HG02870 (cell line): ENCODE data around the gene PAIP2.

Experiments used
- ATAC-seq: cut with Tn5 transposase; IDR thresholded peaks from one replicate; pipeline ENCODE4 v1.9.1; 2021; ENCODE audit warnings: mild to moderate bottlenecking, moderate library complexity; ENCODE audit not compliant: unreplicated experiment

The PAIP2 gene

GRCh38 chr5:139391570-139392323, 50.1 kb downstream of the PAIP2 start:
- ATAC-seq = no peak

- ATAC-seq = no peak
Measured at GRCh38 chr5:139392324-139392677, 50.6 kb downstream of the PAIP2 start.

DNA sequence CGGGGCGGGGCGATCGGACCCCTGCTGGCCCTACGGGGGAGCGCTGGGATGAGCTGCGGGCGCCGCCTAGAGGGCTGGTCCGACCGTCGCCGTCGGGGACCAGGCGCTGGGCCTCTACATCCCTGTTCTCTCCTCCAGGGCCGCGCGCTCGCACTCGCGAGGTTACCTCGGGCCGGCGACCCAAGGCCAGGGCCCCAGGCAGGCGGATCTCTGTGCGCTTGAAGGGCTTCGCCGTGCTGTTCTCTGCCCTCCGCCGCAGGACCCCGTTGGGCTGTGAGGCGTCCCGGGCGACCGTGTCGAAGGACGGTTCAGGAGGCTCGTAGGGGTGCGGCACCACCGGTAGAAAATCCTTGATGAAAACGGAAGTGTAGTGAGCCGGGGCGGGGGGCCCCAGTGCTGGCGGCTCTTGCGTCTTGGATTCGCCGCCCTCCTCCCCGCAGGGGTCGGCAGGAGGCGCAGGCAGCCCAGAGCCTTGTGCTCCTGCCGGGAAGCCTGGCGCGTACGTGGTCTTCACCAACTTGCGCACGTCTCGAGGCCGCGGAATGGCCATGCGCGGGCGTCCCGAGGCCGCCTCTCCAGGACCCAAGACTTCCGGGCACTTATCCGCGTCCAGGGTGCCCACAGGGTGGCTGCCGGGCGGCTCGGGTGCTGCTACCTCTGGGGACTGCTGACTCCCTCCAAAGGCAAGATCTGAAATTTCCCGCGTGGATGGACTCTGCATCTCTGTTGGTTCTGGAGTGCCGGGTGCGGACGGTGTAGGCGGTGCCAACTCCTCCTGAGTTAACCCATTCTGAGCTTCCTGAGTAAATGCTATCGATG, 51.2 kb downstream of the PAIP2 start:
- ATAC-seq = peak; percentile 43

DNA sequence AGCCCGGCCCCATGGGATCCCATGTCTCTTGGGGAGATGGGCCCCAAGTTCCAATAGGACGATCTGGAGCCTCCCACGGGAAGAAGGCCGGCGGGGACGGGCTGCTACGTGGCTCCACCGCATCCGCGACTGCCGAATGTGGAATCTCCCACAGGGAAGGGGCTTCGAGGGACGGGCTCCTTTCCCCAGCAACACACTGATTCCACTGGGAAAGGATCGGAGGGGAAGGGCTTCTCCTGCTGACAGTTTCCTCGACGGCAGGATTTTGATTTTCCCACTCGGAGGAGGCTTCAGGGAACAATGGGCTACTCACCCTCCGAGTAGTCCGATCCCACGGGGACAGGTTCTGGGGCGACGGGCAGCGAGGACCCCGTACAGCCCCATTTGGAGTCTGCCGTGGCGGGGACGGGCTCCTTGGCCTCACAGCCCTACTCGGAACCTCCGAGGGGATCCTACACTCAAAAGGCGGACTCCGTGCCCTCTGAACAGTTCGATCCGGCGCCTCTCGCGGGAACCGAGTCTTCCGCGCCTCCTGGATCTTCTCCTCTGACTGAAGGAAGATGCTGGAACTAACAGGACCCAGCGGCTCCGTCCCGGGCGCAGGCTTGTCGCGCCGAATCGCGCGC, 52.0 kb downstream of the PAIP2 start:
- no peak for ATAC-seq

GRCh38 chr5:139394123-139394653, 52.5 kb downstream of the PAIP2 start:
- ATAC-seq = no peak

DNA sequence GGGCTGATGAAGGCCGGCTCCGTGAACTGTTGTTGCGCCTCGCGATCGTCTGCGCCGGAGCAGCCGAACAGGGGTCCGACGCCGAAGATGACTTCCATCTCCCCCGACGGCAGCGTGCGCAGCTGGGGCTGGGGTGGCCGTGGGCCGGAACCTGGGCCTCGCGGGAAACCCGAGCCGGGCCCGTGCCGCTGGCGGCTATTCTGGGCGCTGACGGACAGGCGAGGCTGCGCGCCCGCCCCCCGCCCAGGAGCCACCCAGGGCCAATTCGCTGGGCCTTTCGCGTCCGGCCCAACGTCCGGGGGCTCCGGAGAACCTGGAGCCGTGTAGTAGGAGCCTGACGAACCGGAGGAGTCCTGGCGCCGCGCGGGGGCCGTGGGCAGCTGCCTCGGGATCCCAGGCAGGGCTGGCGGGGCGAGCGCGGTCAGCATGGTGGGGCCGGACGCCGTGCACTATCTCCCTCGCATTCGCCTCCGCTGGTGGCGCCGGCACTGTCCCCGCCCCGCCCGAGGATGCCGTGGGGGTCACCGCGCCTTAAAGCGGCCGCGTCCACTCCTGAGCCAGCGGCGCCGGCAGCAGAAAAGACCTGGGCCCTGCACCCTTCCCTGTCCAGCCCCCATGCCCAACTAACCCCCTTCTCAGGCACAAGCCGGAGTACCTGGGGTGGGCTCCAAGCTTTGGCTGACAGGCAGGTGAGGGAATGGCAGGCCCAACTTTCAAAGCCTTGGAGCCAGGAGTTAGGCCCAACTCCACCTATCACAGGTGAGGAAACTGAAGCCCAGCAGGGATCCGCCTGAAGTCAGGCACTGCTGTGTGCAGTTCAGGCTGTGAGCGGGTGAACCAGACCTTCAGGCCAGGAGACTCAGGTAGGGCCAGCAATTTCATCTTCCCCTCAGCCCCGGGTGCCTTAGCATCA, 53.3 kb downstream of the PAIP2 start, which contains the start of gene PROB1:
Gene PROB1 (minus strand): TSS at position 451 of the 913 bp plus-strand sequence. CDS start 23 bp downstream, at position 428.
- no peak for ATAC-seq

- ATAC-seq = no peak
Measured at GRCh38 chr5:139395844-139396640, 54.4 kb downstream of the PAIP2 start.

- no peak for ATAC-seq
Measured at GRCh38 chr5:139396691-139397090, 55.0 kb downstream of the PAIP2 start.

- no peak for ATAC-seq
Measured at GRCh38 chr5:139397921-139398320, 56.3 kb downstream of the PAIP2 start.

DNA sequence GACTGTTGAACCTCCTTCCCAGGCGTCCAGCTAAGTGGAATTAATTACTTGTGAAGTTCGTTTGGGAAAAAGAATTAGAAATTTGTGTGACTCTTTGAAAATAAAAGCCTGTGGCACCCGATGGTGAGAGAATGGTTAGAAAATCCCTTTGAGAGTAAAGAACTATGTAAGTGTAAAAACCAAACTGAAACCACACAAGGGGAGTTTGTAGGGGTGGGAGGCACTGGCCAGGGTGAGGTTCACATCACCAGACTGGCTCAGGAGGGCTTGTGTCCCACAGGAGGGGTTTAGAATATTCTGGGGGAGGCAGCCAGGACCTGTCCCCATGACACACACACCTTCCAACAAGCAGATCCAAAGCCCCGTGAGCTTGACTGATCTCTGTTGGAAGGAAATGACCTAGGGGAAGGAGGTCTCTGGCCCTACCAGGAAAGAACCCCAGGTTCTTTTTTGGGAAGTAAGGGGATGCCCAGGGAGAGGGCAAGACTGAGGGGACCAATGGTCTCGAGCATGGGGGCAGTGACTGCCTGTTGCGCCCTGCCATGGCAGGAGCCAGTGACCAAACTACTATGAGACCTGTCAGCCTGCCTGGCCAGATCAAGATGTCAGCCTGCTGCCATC, 58.0 kb downstream of the PAIP2 start:
- peak; percentile 31 for ATAC-seq

DNA sequence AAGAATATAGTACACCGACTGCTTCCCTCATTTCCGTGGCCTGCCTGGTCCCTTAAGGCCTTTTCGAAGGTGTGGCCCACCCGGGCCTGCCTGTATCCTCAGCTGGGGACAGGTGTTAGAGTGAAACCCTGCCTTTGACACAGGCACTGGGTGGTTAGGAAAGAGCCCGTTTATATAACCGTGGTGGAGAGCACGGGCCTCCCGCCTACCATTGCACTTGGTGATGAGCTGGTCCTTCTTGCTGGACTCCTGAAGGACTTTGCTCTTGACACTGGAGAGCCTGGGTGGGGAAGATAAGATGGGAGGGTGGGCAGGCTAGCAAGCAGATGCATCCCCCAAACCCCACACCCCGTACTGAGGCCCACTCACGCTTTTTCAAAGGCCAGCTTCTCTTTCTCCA, 59.9 kb downstream of the PAIP2 start:
- ATAC-seq = no peak

- no peak for ATAC-seq
Measured at GRCh38 chr5:139402561-139403158, 61.0 kb downstream of the PAIP2 start.

DNA sequence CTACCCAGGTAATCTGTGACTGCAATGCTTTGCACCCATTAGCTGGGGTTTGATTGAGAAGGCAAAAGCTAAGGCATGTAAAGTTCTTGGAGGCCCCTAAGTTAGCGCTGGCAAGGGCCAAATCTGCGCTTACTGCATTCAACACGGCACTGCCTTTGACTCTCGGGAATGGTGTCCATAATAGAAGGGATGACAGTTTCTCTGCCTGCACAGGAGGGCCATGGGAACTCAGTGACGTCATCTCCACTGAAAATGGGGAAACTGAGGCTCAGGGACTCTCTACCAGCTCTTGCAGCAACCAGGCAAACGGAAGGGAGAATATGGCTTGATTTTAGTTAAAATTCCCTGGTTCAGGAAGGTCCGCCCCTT, 61.7 kb downstream of the PAIP2 start:
- ATAC-seq = no peak

DNA sequence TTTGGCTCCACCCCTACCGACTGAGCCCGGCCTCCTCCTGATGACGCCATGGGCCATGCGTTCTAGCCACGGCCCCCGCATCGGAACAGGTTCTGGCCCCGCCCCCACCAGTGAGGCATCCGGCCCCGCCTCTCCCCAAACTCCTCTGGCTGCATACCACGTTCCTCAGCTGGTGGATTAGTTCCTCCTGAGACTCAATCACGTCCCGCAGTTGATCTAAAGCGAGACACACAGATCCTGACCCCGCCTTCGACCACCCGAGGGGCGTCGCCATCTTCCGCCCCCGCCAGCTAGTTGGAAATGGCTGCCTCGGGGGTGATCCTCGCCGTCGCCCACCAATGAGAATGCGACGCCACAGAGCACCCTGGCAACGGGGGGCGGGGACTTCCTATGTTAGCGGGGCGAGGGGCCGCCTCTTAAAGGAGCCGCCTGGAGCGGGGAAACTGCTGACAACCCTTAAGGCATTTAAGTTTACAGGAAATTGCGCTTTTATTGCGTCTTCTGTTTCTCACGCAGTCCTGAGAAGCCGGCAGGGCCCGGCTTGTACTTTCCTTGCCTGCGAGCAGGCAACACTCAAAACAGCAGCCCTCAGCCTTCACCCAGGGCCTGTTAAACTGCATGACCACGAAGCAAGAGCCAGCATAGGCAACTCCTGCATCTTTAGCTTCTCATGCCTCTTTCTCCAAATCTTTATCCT, 62.3 kb downstream of the PAIP2 start, which contains the start of gene SPATA24:
Gene SPATA24 (minus strand): TSS at position 303 of the 697 bp plus-strand sequence. CDS start 29 bp downstream, at position 274.
- peak; percentile 76 for ATAC-seq

GRCh38 chr5:139404484-139404840, 62.8 kb downstream of the PAIP2 start:
- no peak for ATAC-seq

GRCh38 chr5:139406963-139407362, 65.3 kb downstream of the PAIP2 start:
- ATAC-seq = no peak

GRCh38 chr5:139407517-139407916, 65.9 kb downstream of the PAIP2 start:
- no peak for ATAC-seq

GRCh38 chr5:139408191-139408590, 66.5 kb downstream of the PAIP2 start:
- ATAC-seq = no peak
